HepG2 (cell line): Measurements from ENCODE around the gene STK10. TPM values are rescaled to one million over a fixed set of nuclear protein-coding genes. Genes with fewer than 3 reads are reported as not detected.

Experiments
- ATAC-seq: fragments of 200-7000 bp; cut with Tn5 transposase; 3 replicates; pipeline ENCODE4 v1.9.1; 2020; ENCODE audit warnings: mild to moderate bottlenecking, moderate library complexity
- BruUV-seq: library from RNA; stranded (reverse); fragments of 400-500 nt; replicated peaks from 2 replicates; lab custom pipeline; 2021; lab: Mats Ljungman, UMichigan
- CTCF ChIA-PET: fragments of 300-600 bp; formaldehyde crosslinking; extraction: SDS; loops from one replicate; lab custom pipeline; 2021; ENCODE audit warnings: low total read pairs, inconsistent platforms, low intra/inter-chr PET ratio; lab: Yijun Ruan, JAX
- POLR2A ChIA-PET: fragments of 350-600 bp; sonication (Branson Sonifier 250); formaldehyde crosslinking; loops from one replicate; lab custom pipeline; 2020; ENCODE audit warnings: antibody characterized with exemption, inconsistent platforms; lab: Yijun Ruan, JAX
- DNase-seq: peaks from one replicate; pipeline ENCODE4 v3.0.0-alpha.2; 2015; ENCODE audit warnings: low spot score
- FAIRE-seq: peaks from 3 replicates; lab custom pipeline; 2011; peaks lifted over from hg19 to GRCh38; lab: Jason Lieb, UNC
- H2AFZ ChIP-seq: one replicate; pipeline ENCODE4 v1.6.1; 2011; ENCODE audit warnings: low read length, inconsistent platforms
- H3K27ac ChIP-seq: fragments of 300-600 bp; 3 replicates; pipeline ENCODE4 v1.8.0; 2011; ENCODE audit warnings: mixed run types, mild to moderate bottlenecking, mixed read lengths, low read length, inconsistent platforms; ENCODE audit not compliant: insufficient read depth; ENCODE audit errors: extremely low read length
- H3K27me3 ChIP-seq, 2 experiments: fragments of 200-600 bp in 1 of 2; 2 replicates in 1 of 2; 3 replicates in 1 of 2; pipeline versions ENCODE4 v1.6.0 to v1.8.0; 2011; ENCODE audit warnings: low read length in 2 of 2, mild to moderate bottlenecking in 2 of 2, moderate library complexity in 2 of 2, inconsistent platforms in 1 of 2; ENCODE audit not compliant: insufficient read depth in 2 of 2, control insufficient read depth in 1 of 2
- H3K36me3 ChIP-seq, 2 experiments: fragments of 200-600 bp in 1 of 2; replicated peaks in 1 of 2; 2 replicates in 1 of 2; 3 replicates in 1 of 2; pipeline versions ENCODE4 v1.5.1 to v1.8.0; 2011; ENCODE audit warnings: low read length in 2 of 2, inconsistent platforms in 1 of 2; ENCODE audit not compliant: insufficient read depth in 2 of 2, control insufficient read depth in 1 of 2
- H3K4me1 ChIP-seq: 2 replicates; pipeline ENCODE4 v1.5.1; 2012; ENCODE audit warnings: low read length, inconsistent platforms; ENCODE audit not compliant: insufficient read depth
- H3K4me2 ChIP-seq: 2 replicates; pipeline ENCODE4 v1.6.0; 2011; ENCODE audit warnings: low read depth, low read length, inconsistent platforms
- H3K4me3 ChIP-seq, 3 experiments: fragments of 200-600 bp in 1 of 3; sonication (generic), shearing (Covaris generic) in 1 of 3; replicated peaks in 1 of 3; 2 replicates each; pipeline ENCODE4 v1.5.1; 2011 to 2016; ENCODE audit warnings: low read length in 3 of 3, inconsistent platforms in 2 of 3, low read depth in 2 of 3, mild to moderate bottlenecking in 2 of 3, control low read depth in 1 of 3, mixed read lengths in 1 of 3; ENCODE audit not compliant: insufficient read depth in 1 of 3
- H3K79me2 ChIP-seq: one replicate; pipeline ENCODE4 v1.6.1; 2011; ENCODE audit warnings: low read length, inconsistent platforms; ENCODE audit not compliant: insufficient read depth
- H3K9ac ChIP-seq: 2 replicates; pipeline ENCODE4 v1.6.0; 2011; ENCODE audit warnings: mild to moderate bottlenecking, low read depth, low read length, inconsistent platforms; ENCODE audit not compliant: insufficient read depth
- H3K9me3 ChIP-seq: 2 replicates; pipeline ENCODE4 v1.5.1; 2012; ENCODE audit warnings: mild to moderate bottlenecking, low read length
- H4K20me1 ChIP-seq: 2 replicates; pipeline ENCODE4 v1.6.0; 2011; ENCODE audit warnings: inconsistent platforms, mild to moderate bottlenecking, low read length, moderate library complexity; ENCODE audit not compliant: insufficient read depth
- ARNTL ChIP-seq: sonication (generic); formaldehyde crosslinking; IDR thresholded peaks from 2 replicates; pipeline ENCODE4 v1.4.0; 2020; ENCODE audit warnings: mild to moderate bottlenecking, missing genetic modification reagents
- CBFB ChIP-seq: sonication (generic); formaldehyde crosslinking; IDR thresholded peaks from 2 replicates; pipeline ENCODE4 v1.4.0; 2020; ENCODE audit warnings: missing genetic modification reagents
- FOXP1 ChIP-seq, 2 experiments: fragments of 450-650 bp in 1 of 2; IDR thresholded peaks; 2 replicates each; pipeline ENCODE4 v1.6.1; 2017 to 2018; ENCODE audit warnings: antibody characterized with exemption in 1 of 2
- GABPA ChIP-seq, 2 experiments: IDR thresholded peaks; 2 replicates each; pipeline ENCODE4 v1.6.1; 2011 to 2016; ENCODE audit warnings: low read depth in 2 of 2, low read length in 1 of 2, missing biosample characterization in 1 of 2, missing genetic modification characterization in 1 of 2
- HNRNPK ChIP-seq: fragments of 200-400 bp; formaldehyde crosslinking; IDR thresholded peaks from 2 replicates; pipeline ENCODE4 v1.6.1; 2018; ENCODE audit warnings: low read length, low read depth, moderate library complexity, mild to moderate bottlenecking; ENCODE audit not compliant: poor library complexity, severe bottlenecking
- SIN3A ChIP-seq: IDR thresholded peaks from 2 replicates; pipeline ENCODE4 v1.6.1; 2011; ENCODE audit warnings: low read depth, mild to moderate bottlenecking, control low read depth, low read length, borderline replicate concordance
- YY1 ChIP-seq: IDR thresholded peaks from 2 replicates; pipeline ENCODE4 v1.6.1; 2011; ENCODE audit warnings: low read length, low read depth, moderate library complexity, mild to moderate bottlenecking; ENCODE audit not compliant: insufficient read depth, insufficient replicate concordance
- ZFP91 ChIP-seq: sonication (generic); formaldehyde crosslinking; IDR thresholded peaks from 2 replicates; pipeline ENCODE4 v1.9.0; 2022; ENCODE audit warnings: missing genetic modification reagents, mild to moderate bottlenecking, borderline replicate concordance
- ZFYVE20 ChIP-seq: sonication (generic); formaldehyde crosslinking; IDR thresholded peaks from 2 replicates; pipeline ENCODE4 v1.8.0; 2023; ENCODE audit warnings: low read depth, mild to moderate bottlenecking, moderate library complexity, missing genetic modification reagents, borderline replicate concordance
- ZGPAT ChIP-seq: IDR thresholded peaks from 2 replicates; pipeline ENCODE4 v1.6.1; 2016; ENCODE audit warnings: mild to moderate bottlenecking
- ZKSCAN5 ChIP-seq: sonication (generic); formaldehyde crosslinking; IDR thresholded peaks from 2 replicates; pipeline ENCODE4 v1.5.1; 2020; ENCODE audit warnings: mild to moderate bottlenecking, missing genetic modification reagents
- ZMAT3 ChIP-seq: sonication (generic); formaldehyde crosslinking; conservative IDR thresholded peaks from 2 replicates; pipeline ENCODE4 v1.7.0; 2021; ENCODE audit warnings: missing genetic modification reagents
- ZNF225 ChIP-seq: sonication (generic); formaldehyde crosslinking; IDR thresholded peaks from 2 replicates; pipeline ENCODE4 v1.4.0; 2020; ENCODE audit warnings: mild to moderate bottlenecking, missing genetic modification reagents
- ZNF275 ChIP-seq: sonication (generic); formaldehyde crosslinking; IDR thresholded peaks from 2 replicates; pipeline ENCODE4 v1.8.0; 2022; ENCODE audit warnings: missing genetic modification reagents, mild to moderate bottlenecking, inconsistent platforms, borderline replicate concordance
- ZNF607 ChIP-seq: sonication (generic); formaldehyde crosslinking; IDR thresholded peaks from 2 replicates; pipeline ENCODE4 v1.5.1; 2020; ENCODE audit warnings: missing genetic modification reagents, mild to moderate bottlenecking, borderline replicate concordance
- WGBS: methylation state at CpG from one replicate; pipeline ENCODE4 v1.1.6; 2017; ENCODE audit warnings: low lambda C conversion rate; 5-methylcytosine and 5-hydroxymethylcytosine counted together
- in situ Hi-C: cut with HindIII; loops from 2 replicates; pipeline ENCODE4 v1.10.0; 2017; ENCODE audit warnings: low pct_unique_long_range_greater_than_20kb; ENCODE audit not compliant: extremely low pct_ligation_motif_present
- intact Hi-C: fragments of 100-400 bp; cut with micrococcal nuclease; formaldehyde crosslinking; loops from one replicate; pipeline ENCODE4 v1.10.0; 2022; ENCODE audit not compliant: unreplicated experiment
- polyA plus RNA-seq, 8 experiments: library from polyadenylated mRNA; depleted of rRNA in 3 of 8; stranded (reverse) in 7 of 8; unstranded in 1 of 8; fragments of >200 nt; fragmentation: Illumina TruSeq in 4 of 8; extraction: Trizol in 4 of 8; gene quantifications; 2 replicates each; pipeline versions ENCODE4 v1.2.1 to v1.2.3, GENCODE V29; 2011 to 2016; ENCODE audit warnings: low read depth in 4 of 8, missing spikeins in 1 of 8, mixed read lengths in 1 of 8; ENCODE audit not compliant: insufficient read depth in 1 of 8
- total RNA-seq, 5 experiments: library from RNA; depleted of rRNA; stranded (reverse); fragments of >200 nt; fragmentation: Illumina TruSeq; extraction: Trizol; gene quantifications; 2 replicates each; pipeline ENCODE4 v1.2.3, GENCODE V29; 2016; ENCODE audit warnings: low read depth in 1 of 5
- TF ChIP-seq, protein P1 (sequence below), 2 experiments: sonication (generic) in 1 of 2; formaldehyde crosslinking in 1 of 2; IDR thresholded peaks; 2 replicates each; pipeline versions ENCODE4 v1.4.0 to v1.6.1; 2018 to 2020; ENCODE audit warnings: missing genetic modification reagents in 2 of 2, borderline replicate concordance in 1 of 2, low read depth in 1 of 2, mild to moderate bottlenecking in 1 of 2, missing biosample characterization in 1 of 2

Gene STK10
- total and polyA plus RNA-seq, 2 of the 13 experiments (the other 11 are each of a cell fraction or from before 2014, with no cell fraction given) = 7.0 to 7.2 TPM

GRCh38 chr5:172002310-172002709, 185.7 kb downstream of the STK10 start (continued):
- no peak for TF ChIP-seq ZNF275 (CRISPR knock-in tag)
- TF ChIP-seq ARNTL (CRISPR knock-in tag) = no peak
- no peak for TF ChIP-seq ZKSCAN5

- in situ Hi-C loops = no loop called here
- Histone ChIP-seq H3K9ac (no peak overlapping the region), H3K4me1 (peaks cover 53% of the 10 kb centered on the region), H2AFZ (no peak overlapping the region), H3K36me3 (peaks cover 0 to 5% of the 10 kb centered on the region in 2 experiments; a peak in 1 of 5 replicates), H3K27ac (no peak overlapping the region), H4K20me1 (peaks cover 19% of the 10 kb centered on the region), H3K4me3 (no peak overlapping the region), H3K27me3 (no peaks in the 10 kb centered on the region), H3K9me3 (no peaks in the 10 kb centered on the region), H3K4me2 (no peak overlapping the region), H3K79me2 (peaks cover 95% of the 10 kb centered on the region)
- ChIA-PET POLR2A (no interaction called here), CTCF (no interaction called here)
- no peak for FAIRE-seq
- DNase-seq = no peak
- no peak for ATAC-seq
- intact Hi-C loops = no loop called here
- WGBS = 99% methylated on average over 5 of the region's 5 CpGs
- BruUV-seq = no TSS peak
- TF ChIP-seq SIN3A (no peak), HNRNPK (no peak), ZNF225 (CRISPR knock-in tag) (no peak), ZFYVE20 (CRISPR knock-in tag) (no peak), CBFB (CRISPR knock-in tag) (no peak), ZGPAT (CRISPR knock-in tag) (no peak), GABPA (IDR thresholded peaks at IDR 0.05; ENCODE audit: low read depth, low read length) (no peak), GABPA (CRISPR knock-in tag; IDR thresholded peaks at IDR 0.05; ENCODE audit: low read depth) (no peak), ZMAT3 (CRISPR knock-in tag) (no peak), ZFP91 (CRISPR knock-in tag) (no peak), YY1 (no peak), ZNF607 (no peak), FOXP1 (IDR thresholded peaks at IDR 0.05) (no peak), FOXP1 (CRISPR knock-in tag; IDR thresholded peaks at IDR 0.05) (no peak)
- TF ChIP-seq, protein P1, sequence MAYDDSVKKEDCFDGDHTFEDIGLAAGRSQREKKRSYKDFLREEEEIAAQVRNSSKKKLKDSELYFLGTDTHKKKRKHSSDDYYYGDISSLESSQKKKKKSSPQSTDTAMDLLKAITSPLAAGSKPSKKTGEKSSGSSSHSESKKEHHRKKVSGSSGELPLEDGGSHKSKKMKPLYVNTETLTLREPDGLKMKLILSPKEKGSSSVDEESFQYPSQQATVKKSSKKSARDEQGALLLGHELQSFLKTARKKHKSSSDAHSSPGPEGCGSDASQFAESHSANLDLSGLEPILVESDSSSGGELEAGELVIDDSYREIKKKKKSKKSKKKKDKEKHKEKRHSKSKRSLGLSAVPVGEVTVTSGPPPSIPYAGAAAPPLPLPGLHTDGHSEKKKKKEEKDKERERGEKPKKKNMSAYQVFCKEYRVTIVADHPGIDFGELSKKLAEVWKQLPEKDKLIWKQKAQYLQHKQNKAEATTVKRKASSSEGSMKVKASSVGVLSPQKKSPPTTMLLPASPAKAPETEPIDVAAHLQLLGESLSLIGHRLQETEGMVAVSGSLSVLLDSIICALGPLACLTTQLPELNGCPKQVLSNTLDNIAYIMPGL (CRISPR knock-in tag; IDR thresholded peaks at IDR 0.05; ENCODE audit: borderline replicate concordance in 1 of 2, low read depth in 1 of 2) = no peak
These were observed 188.1 kb downstream of the STK10 start for GRCh38 chr5:171999877-172000276.
